HG03432 (cell line): ENCODE data around the gene SOWAHD.
A peak's percentile ranks its signal among the peaks of the same experiment; 100 is the strongest.
"Not testable (repeated sequence)": the region's sequence is repeated elsewhere in the genome, so short reads cannot be mapped to it uniquely, and the experiment has no call there.

Experiments used
- ATAC-seq: cut with Tn5 transposase; IDR thresholded peaks from one replicate; pipeline ENCODE4 v1.9.1; 2021; ENCODE audit warnings: mild to moderate bottlenecking, moderate library complexity; ENCODE audit not compliant: unreplicated experiment

The SOWAHD gene

GRCh38 chrX:119758731-119759247 lies 401 bp downstream of the SOWAHD start:
- ATAC-seq: no peak

DNA sequence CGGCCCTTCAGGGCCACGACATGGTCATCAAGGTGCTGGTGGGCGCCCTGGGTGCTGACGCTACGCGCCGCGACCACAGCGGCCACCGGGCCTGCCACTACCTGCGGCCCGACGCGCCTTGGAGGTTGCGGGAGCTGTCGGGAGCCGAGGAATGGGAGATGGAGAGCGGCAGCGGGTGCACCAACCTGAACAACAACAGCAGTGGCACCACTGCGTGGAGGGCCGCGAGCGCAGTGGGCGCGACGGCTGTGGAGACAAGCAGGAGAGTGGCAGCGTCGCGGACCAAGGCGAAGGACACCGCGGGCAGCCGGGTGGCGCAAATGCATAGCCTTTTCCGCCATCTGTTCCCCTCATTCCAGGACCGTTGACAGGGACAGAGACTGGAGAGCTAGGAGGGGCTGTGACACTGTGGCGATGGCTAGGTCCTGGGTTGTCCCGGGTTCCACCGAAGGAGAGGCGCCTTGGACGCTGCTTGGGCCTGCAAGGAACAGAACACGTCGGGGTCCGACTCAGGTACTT lies 919 bp downstream of the SOWAHD start:
- ATAC-seq: no peak

DNA sequence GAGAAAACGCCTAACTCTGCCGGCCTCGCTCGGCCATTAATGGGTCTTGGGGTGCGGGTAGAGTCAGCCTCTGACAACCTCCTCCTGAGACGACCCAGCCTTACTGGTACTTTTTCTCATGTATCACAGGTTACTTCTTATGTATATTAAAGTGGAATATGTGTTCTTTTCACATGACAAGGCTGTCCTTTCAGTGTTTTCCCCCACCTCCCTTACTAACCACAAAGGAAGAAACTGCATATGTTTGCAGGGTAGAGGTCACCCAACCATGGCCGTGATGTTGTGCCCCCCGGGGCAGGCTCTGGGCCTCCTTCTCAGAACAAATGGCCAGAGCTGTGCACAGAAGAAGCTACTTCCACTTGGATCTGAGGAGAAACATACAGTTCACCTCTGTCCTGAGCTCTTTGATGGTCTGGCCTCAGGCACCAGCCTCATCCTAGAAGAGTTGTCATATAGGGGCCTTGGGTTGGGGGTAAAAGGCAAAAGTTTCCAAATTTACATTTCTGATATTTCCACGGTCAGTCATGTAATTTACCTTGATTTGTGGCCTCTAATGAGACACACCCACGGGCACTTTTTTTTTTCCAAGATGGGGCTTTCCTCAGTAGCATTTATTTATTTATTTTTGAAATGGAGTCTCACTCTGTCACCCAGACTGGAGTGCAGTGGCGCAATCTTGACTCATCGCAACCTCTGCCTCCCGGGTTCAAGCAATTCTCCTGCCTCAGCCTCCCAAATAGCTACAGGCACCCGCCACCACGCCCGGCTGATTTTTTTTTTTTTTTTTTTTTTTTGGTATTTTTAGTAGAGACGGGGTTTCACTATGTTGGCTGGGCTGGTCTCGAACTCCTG lies 1.9 kb downstream of the SOWAHD start:
- peak; percentile 23 for ATAC-seq

DNA sequence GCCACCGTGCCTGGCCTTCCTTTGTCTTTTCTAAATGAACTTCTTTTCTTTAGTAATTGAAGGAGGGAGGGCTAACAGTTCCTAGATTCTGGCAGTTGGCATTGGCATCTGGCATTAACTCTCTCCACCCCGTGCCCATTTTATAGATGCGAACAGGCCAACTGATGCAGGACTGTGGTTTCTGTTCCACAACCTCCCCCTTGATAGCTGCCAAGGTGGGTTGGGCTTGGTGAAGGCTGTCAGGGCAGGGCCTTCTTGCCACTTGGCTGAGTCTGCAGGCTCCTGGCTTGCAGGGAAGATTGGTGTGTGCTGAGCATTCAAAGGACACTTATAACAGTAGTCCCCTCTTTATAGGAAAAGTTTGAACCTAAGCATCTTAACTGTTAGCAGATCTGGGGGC lies 4.3 kb downstream of the SOWAHD start:
- ATAC-seq: no peak

DNA sequence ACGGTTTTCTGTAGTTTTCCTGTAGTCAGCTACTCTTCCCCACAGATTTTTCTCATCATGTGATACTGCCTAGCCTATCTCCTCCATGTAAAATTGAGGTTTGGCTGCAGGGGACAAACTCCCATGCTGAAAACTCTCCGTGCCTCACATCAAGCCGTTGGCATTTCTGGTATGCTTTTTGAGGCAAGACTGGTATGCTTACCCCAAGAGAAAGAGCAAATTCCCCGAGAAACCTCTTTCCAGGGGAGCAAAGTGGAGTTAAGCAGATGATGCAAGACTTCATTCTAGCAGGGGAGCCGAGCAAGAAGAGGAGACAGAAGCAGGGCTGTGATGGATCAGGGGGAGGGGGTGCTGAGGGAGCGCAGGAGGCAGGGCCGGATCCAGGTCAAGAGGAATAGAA lies 4.8 kb downstream of the SOWAHD start:
- no peak for ATAC-seq

- no peak for ATAC-seq
Observed at GRCh38 chrX:119763836-119764387, 5.5 kb downstream of the SOWAHD start.

- not testable (repeated sequence) for ATAC-seq
Observed at GRCh38 chrX:119768436-119768835, 10.0 kb downstream of the SOWAHD start.

- ATAC-seq: not testable (repeated sequence)
Observed at GRCh38 chrX:119769388-119769787, 11.0 kb downstream of the SOWAHD start.

DNA sequence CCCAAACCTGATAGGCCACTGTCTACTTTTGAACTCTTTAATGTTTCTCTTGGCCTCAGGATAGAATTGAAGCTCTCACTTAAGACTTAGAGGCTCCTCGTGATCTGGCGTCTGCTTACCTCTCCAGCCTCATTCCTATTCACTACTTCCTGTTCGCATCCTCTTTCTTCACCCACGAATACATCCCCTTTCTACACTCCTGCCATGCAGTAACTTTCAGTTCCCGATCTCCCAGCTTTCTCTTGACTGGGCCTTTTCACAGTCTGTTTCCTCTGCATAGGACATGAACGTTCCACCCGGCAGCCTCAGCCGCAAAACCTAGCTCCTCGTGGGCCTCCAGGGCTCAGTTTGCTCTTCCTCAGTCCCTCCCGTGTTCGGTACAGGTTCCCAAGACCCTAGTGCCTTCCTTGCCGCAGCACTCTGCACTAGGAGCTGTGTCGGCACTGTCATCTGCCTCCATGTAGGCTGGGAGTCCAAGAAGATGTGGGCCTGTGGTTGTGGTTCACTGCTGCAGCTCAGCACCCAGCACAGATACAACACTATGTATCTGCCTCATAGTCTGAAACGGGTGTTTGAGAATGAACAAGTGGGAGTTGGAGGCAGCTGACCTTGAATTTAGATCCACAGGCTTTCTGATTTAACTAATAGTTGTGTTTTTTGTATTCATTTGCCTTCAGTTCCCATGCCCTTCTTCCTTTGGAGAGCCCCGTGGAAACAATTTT lies 17.3 kb downstream of the SOWAHD start:
- peak; percentile 68 for ATAC-seq

DNA sequence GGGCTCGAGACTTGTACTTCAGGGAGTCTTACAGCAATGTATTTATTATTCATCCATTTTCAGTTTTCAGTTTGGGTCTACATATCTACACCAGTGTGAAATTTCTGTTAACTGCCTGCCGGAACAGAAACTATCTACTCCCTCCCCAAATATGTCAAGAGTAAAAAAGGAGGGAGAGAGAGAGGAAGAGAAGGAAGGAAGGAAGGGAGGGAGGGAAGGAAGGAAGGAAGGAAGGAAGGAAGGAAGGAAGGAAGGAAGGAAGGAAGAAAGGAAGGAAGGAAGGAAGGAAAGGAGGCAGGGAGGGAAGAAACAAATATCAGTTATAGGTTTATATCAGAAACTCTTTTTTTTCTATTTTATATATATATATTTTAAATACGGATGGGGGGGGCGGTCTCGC lies 20.4 kb downstream of the SOWAHD start:
- no peak for ATAC-seq

DNA sequence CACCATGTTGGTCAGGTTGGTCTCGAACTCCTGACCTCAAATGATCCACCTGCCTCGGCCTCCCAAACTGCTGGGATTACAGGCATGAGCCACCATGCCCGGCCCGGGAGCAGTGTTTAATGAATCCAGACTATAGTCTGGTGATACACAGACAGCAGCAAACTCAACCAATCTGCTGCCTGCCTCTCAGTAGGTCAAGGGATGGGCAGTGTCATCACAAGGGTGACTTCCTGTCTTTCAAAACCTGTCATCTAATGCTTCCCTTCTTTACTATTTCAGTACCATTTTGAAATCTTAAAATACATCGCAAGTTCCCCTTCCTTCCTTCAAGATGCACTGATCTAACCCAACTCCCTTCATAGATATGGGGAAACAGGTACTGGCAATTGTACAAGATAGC lies 24.6 kb downstream of the SOWAHD start:
- ATAC-seq: no peak

DNA sequence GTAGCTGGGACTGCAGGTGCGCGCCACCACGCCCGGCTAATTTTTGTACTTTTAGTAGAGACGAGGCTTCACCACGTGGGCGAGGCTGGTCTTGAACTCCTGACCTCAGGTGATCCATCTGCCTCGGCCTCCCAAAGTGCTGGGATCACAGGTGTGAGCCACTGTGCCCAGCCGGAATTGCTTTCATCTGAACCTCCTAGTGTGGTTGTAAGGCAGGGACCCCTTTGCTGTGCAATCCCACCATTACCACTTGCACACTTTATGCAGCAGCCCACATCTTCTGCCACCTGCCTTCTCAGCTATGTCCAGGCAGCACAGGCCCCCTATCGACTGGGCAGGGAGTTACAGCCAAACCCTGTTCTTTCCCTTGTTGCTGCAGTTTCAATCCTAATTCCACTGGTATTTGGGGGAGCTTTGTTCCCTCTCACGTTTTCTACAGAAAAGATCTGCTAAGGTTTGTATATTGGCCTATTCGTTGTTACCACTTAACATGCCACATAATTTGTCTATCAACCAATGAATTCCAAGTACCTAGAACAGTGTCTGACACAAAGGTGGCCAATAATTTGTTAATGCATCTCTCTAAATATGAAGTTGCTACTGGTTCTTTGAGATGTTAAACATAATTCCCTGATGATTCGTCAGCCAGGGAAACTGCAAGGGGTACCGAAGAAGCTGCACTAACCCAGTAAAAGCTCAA lies 26.5 kb downstream of the SOWAHD start:
- no peak for ATAC-seq

GRCh38 chrX:119790977-119791436 lies 32.6 kb downstream of the SOWAHD start:
- peak; percentile 23 for ATAC-seq

- ATAC-seq: peak; percentile 93
Observed at GRCh38 chrX:119791437-119792231, 33.2 kb downstream of the SOWAHD start, which contains the start of gene RPL39. TSS of gene RPL39 (minus strand) at chrX:119791630. CDS start at chrX:119791576, 54 bp downstream.

GRCh38 chrX:119801253-119802221 lies 43.1 kb downstream of the SOWAHD start:
- no peak for ATAC-seq

GRCh38 chrX:119802546-119802945 lies 44.2 kb downstream of the SOWAHD start:
- no peak for ATAC-seq

GRCh38 chrX:119808461-119808860 lies 50.1 kb downstream of the SOWAHD start:
- not testable (repeated sequence) for ATAC-seq

DNA sequence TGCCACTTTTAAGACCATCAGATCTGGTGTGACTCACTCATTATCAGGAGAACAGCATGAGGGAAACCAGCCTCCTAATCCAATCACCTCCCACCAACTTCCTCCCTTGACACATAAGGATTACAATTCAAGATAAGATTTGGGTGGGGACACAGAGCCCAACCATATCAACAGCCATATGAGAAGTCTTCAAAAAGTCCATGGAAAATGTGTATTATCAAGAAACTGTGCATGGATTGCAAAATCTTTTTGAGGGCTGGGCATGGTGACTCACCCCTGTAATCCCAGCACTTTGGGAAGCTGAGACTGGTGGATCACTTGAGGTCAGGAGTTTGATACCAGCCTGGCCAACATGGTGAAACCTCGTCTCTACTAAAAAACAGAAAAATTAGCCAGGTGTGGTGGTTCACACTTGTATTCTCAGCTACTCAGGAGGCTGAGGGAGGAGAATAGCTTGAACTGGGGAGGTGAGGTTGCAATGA lies 50.8 kb downstream of the SOWAHD start:
- ATAC-seq: no peak
